Measurements from ENCODE around the gene PDIK1L.

GRCh38 chr1:26155370-26156284 is 44.0 kb downstream of the PDIK1L start:
- TF ChIP-seq MAX (IDR thresholded peaks at IDR 0.05; ENCODE audit: insufficient read depth, insufficient read length) (no peak), CTCF (IDR thresholded peaks at IDR 0.05; ENCODE audit: extremely low read depth in 1 of 2, insufficient read depth in 1 of 2, low read depth in 1 of 2, low read length in 2 of 2) (no peak), GATA2 (IDR thresholded peaks at IDR 0.05; ENCODE audit: insufficient read depth, insufficient read length, low read depth, low read length) (no peak), POLR2AphosphoS5 (IDR thresholded peaks at IDR 0.05; ENCODE audit: insufficient read depth, low read depth, low read length) (no peak), EZH2 (IDR thresholded peaks at IDR 0.05; ENCODE audit: borderline replicate concordance, low read depth, low read length, severe bottlenecking) (no peak), POLR2A (IDR thresholded peaks at IDR 0.05; ENCODE audit: low read depth, low read length) (no peak), MYC (IDR thresholded peaks at IDR 0.05; ENCODE audit: low read depth, low read length) (no peak), JUN (IDR thresholded peaks at IDR 0.05; ENCODE audit: borderline replicate concordance, insufficient read depth, insufficient read length, low read depth) (no peak)
